Vagina (tissue), 2 donors: ENCODE results near the gene KLB. TPM values are rescaled to one million over a fixed set of nuclear protein-coding genes. Genes with fewer than 3 reads are reported as not detected.

ENCODE experiments used
- DNase-seq, 2 donors: peaks; one replicate each; pipeline ENCODE4 v3.0.0-alpha.2; 2017; ENCODE audit errors: extremely low spot score in 2 of 2
- H3K27ac ChIP-seq: fragments of 200-600 bp; sonication (generic); one replicate; pipeline ENCODE4 v1.5.1; 2019
- H3K27me3 ChIP-seq: fragments of 200-600 bp; sonication (generic); one replicate; pipeline ENCODE4 v1.5.1; 2019
- H3K36me3 ChIP-seq, 2 donors: fragments of 200-600 bp; sonication (generic); one replicate each; pipeline ENCODE4 v1.5.1; 2017 to 2019
- H3K4me1 ChIP-seq: fragments of 200-600 bp; sonication (generic); one replicate; pipeline ENCODE4 v1.5.1; 2019
- H3K4me3 ChIP-seq, 2 donors: fragments of 200-600 bp; sonication (generic); 1 replicate in 1 of 2; 2 replicates in 1 of 2; pipeline ENCODE4 v1.5.1; 2016 to 2019
- H3K9me3 ChIP-seq: fragments of 200-600 bp; sonication (generic); one replicate; pipeline ENCODE4 v1.5.1; 2019
- CTCF ChIP-seq, 3 experiments: fragments of 450-650 bp in 2 of 3; fragments of 200-600 bp in 1 of 3; sonication (generic) in 1 of 3; IDR thresholded peaks; one replicate each; pipeline ENCODE4 v1.5.1; 2017 to 2019; ENCODE audit warnings: antibody characterized with exemption in 3 of 3, mild to moderate bottlenecking in 2 of 3, moderate library complexity in 2 of 3
- POLR2A ChIP-seq, 2 donors: fragments of 450-650 bp; IDR thresholded peaks; one replicate each; pipeline ENCODE4 v1.6.1; 2017; ENCODE audit warnings: antibody characterized with exemption in 2 of 2, mild to moderate bottlenecking in 2 of 2, moderate library complexity in 2 of 2
- POLR2AphosphoS5 ChIP-seq, 2 donors: sonication (generic); formaldehyde crosslinking; IDR thresholded peaks; one replicate each; pipeline ENCODE4 v1.9.0; 2017; ENCODE audit warnings: antibody characterized with exemption in 2 of 2, mild to moderate bottlenecking in 2 of 2, low read depth in 1 of 2; ENCODE audit not compliant: insufficient read depth in 1 of 2
- intact Hi-C: fragments of 100-400 bp; cut with DNase I; formaldehyde crosslinking; loops from one replicate; pipeline ENCODE4 v1.15.1; 2023
- total RNA-seq: library from RNA; depleted of rRNA; stranded (reverse); fragments of >200 nt; gene quantifications from one replicate; pipeline ENCODE4 v1.2.3, GENCODE V29; 2016

The KLB gene
- total RNA-seq, 1 donor from 2014 or later = 1.2 TPM

- intact Hi-C loops = no loop called here
- Histone ChIP-seq H3K36me3 (peaks cover 0 to 18% of the 10 kb centered on the region in 2 donors), H3K27ac (no peak overlapping the region)
Measured at GRCh38 chr4:39464886-39465501, 58.3 kb downstream of the KLB start.

GRCh38 chr4:39466747-39467146 lies 60.0 kb downstream of the KLB start:
- H3K36me3 ChIP-seq = peaks cover 0 to 18% of the 10 kb centered on the region in 2 donors
- intact Hi-C loops = no loop called here
- H3K27ac ChIP-seq = no peak overlapping the region
- DNase-seq = no peak
- no peaks in the 10 kb centered on the region for H3K27me3 ChIP-seq
- no peaks in the 10 kb centered on the region for H3K9me3 ChIP-seq
- TF ChIP-seq POLR2AphosphoS5 (IDR thresholded peaks at IDR 0.05; ENCODE audit: insufficient read depth in 1 of 2, low read depth in 1 of 2) = peak in 1 of 2 donors; percentile 52
- no peak for TF ChIP-seq POLR2A (IDR thresholded peaks at IDR 0.05)
- no peaks in the 10 kb centered on the region for H3K4me1 ChIP-seq
- H3K4me3 ChIP-seq = no peak overlapping the region

More at GRCh38 chr4:39464886-39465501, 58.3 kb downstream of the KLB start:
- no peak overlapping the region for H3K4me3 ChIP-seq
- TF ChIP-seq CTCF (IDR thresholded peaks at IDR 0.05) = no peak
- no peak for TF ChIP-seq POLR2A (IDR thresholded peaks at IDR 0.05)
- no peaks in the 10 kb centered on the region for H3K4me1 ChIP-seq
- no peaks in the 10 kb centered on the region for H3K9me3 ChIP-seq
- H3K27me3 ChIP-seq = no peaks in the 10 kb centered on the region
- no peak for DNase-seq

- Histone ChIP-seq H3K9me3 (no peaks in the 10 kb centered on the region), H3K4me3 (no peak overlapping the region), H3K4me1 (no peaks in the 10 kb centered on the region), H3K27me3 (no peaks in the 10 kb centered on the region), H3K27ac (no peak overlapping the region), H3K36me3 (peaks cover 0 to 18% of the 10 kb centered on the region in 2 donors)
- intact Hi-C loops = no loop called here
- no peak for DNase-seq
- TF ChIP-seq POLR2AphosphoS5 (IDR thresholded peaks at IDR 0.05; ENCODE audit: insufficient read depth in 1 of 2, low read depth in 1 of 2) (no peak), POLR2A (IDR thresholded peaks at IDR 0.05) (no peak), CTCF (IDR thresholded peaks at IDR 0.05) (no peak)
Measured at GRCh38 chr4:39467464-39467863, 60.7 kb downstream of the KLB start.

GRCh38 chr4:39469429-39470077 lies 62.8 kb downstream of the KLB start:
- peak in 1 of 2 donors; percentile 77 for TF ChIP-seq POLR2AphosphoS5 (IDR thresholded peaks at IDR 0.05; ENCODE audit: insufficient read depth in 1 of 2, low read depth in 1 of 2)
- TF ChIP-seq POLR2A (IDR thresholded peaks at IDR 0.05) = no peak
- peak; percentile 69 to 85 (median 74) for TF ChIP-seq CTCF (IDR thresholded peaks at IDR 0.05)
- Histone ChIP-seq H3K4me3 (no peak overlapping the region), H3K36me3 (peaks cover 0 to 1% of the 10 kb centered on the region in 2 donors), H3K27me3 (no peaks in the 10 kb centered on the region), H3K4me1 (no peaks in the 10 kb centered on the region), H3K9me3 (no peaks in the 10 kb centered on the region), H3K27ac (peak overlapping the region; percentile 70)
- DNase-seq = no peak
- intact Hi-C loops = loop anchor here (10.0 kb wide), 1 partner anchor 395 kb away; no protein-coding TSS in a partner anchor

DNA sequence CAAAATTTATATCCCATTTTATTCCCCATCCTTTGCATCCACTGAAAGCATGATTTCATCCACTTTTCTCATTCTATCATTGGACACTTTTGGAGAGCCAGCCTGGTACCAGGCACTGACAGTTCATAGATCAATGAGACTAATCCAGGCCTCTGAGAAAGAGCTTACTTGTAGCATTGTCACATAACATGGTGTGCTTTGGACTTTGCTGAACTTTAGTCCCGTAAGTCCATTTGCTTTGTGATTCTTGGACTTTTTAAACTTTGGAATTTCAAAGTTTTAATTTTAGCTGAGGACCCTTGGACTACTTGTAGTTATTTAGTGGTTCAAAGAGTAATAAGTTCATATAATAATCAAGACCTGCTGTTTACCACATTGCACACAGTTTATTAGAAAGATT lies 63.7 kb downstream of the KLB start:
- H3K4me3 ChIP-seq = no peak overlapping the region
- no peak for TF ChIP-seq POLR2A (IDR thresholded peaks at IDR 0.05)
- no peak for TF ChIP-seq POLR2AphosphoS5 (IDR thresholded peaks at IDR 0.05; ENCODE audit: insufficient read depth in 1 of 2, low read depth in 1 of 2)
- TF ChIP-seq CTCF (IDR thresholded peaks at IDR 0.05) = no peak
- DNase-seq = no peak
- no peaks in the 10 kb centered on the region for H3K9me3 ChIP-seq
- H3K36me3 ChIP-seq = no peaks in the 10 kb centered on the region
- H3K27ac ChIP-seq = peak overlapping the region; percentile 70
- intact Hi-C loops = loop anchor here (10.0 kb wide), 1 partner anchor 394 kb away; no protein-coding TSS in a partner anchor
- H3K27me3 ChIP-seq = no peaks in the 10 kb centered on the region
- no peaks in the 10 kb centered on the region for H3K4me1 ChIP-seq
